A549 (cell line): Measurements from ENCODE around the gene RBFOX1. TPM values are rescaled to one million over a fixed set of nuclear protein-coding genes. Genes with fewer than 3 reads are reported as not detected.
A peak's percentile ranks its signal among the peaks of the same experiment; 100 is the strongest.

Experiments
- ATAC-seq, 2 experiments: fragments of 200-7000 bp in 1 of 2; fragments of >200 bp in 1 of 2; cut with Nextera tagmentation in 1 of 2; cut with Tn5 transposase in 1 of 2; 3 replicates each; pipeline versions ENCODE4 v1.8.0 to v1.9.1; 2018 to 2020; ENCODE audit warnings: mild to moderate bottlenecking in 1 of 2, moderate library complexity in 1 of 2
- CTCF ChIA-PET: fragments of 300-600 bp; sonication (Branson Sonifier 250); formaldehyde crosslinking; extraction: SDS; loops from one replicate; lab custom pipeline; 2021; ENCODE audit warnings: antibody characterized with exemption, inconsistent platforms; lab: Yijun Ruan, JAX
- POLR2A ChIA-PET: fragments of 350-600 bp; formaldehyde crosslinking; extraction: SDS; loops from one replicate; lab custom pipeline; 2021; ENCODE audit warnings: antibody characterized with exemption, inconsistent platforms; lab: Yijun Ruan, JAX
- DNase-seq, 2 experiments: peaks; one replicate each; pipeline versions ENCODE4 v3.0.0 to v3.0.0-alpha.2; 2011 to 2016; ENCODE audit warnings: low read depth in 1 of 2, low spot score in 1 of 2
- FAIRE-seq: peaks from 2 replicates; lab custom pipeline; 2011; peaks lifted over from hg19 to GRCh38; lab: Jason Lieb, UNC
- H3K27ac ChIP-seq, 2 experiments: fragments of >200 bp; sonication (Bioruptor Twin); formaldehyde crosslinking; 3 replicates each; pipeline ENCODE4 v1.5.1; 2016 to 2017
- H3K4me1 ChIP-seq: fragments of >200 bp; sonication (Bioruptor Twin); formaldehyde crosslinking; 3 replicates; pipeline ENCODE4 v1.6.1; 2016
- H3K4me2 ChIP-seq: fragments of >200 bp; sonication (Bioruptor Twin); formaldehyde crosslinking; 3 replicates; pipeline ENCODE4 v1.6.1; 2016
- H3K4me3 ChIP-seq: fragments of >200 bp; sonication (Bioruptor Twin); formaldehyde crosslinking; 3 replicates; pipeline ENCODE4 v1.5.1; 2016
- H3K9me3 ChIP-seq: fragments of >200 bp; sonication (Bioruptor Twin); formaldehyde crosslinking; 3 replicates; pipeline ENCODE4 v1.6.1; 2016
- CHD2 ChIP-seq: fragments of 150-350 bp; IDR thresholded peaks from 2 replicates; pipeline ENCODE4 v1.6.1; 2014; ENCODE audit warnings: low read length; ENCODE audit not compliant: partially characterized antibody
- CHD4 ChIP-seq: fragments of 200-600 bp; sonication (generic); IDR thresholded peaks from 2 replicates; pipeline ENCODE4 v1.6.1; 2016; ENCODE audit warnings: antibody characterized with exemption, mild to moderate bottlenecking, borderline replicate concordance
- EP300 ChIP-seq, 2 experiments: fragments of >200 bp; sonication (Bioruptor Twin); formaldehyde crosslinking; IDR thresholded peaks; 2 replicates in 1 of 2; 3 replicates in 1 of 2; pipeline ENCODE4 v1.6.1; 2016 to 2017
- ESRRA ChIP-seq: fragments of 150-350 bp; IDR thresholded peaks from 2 replicates; pipeline ENCODE4 v1.6.1; 2014; ENCODE audit warnings: mild to moderate bottlenecking, low read length, borderline replicate concordance
- FOSL2 ChIP-seq, 2 experiments: fragments of 450-650 bp in 1 of 2; fragments of >200 bp in 1 of 2; sonication (Bioruptor Twin) in 1 of 2; formaldehyde crosslinking; IDR thresholded peaks; 2 replicates each; pipeline versions ENCODE4 v1.5.0 to v1.6.1; 2016 to 2020; ENCODE audit warnings: mild to moderate bottlenecking in 1 of 2, moderate library complexity in 1 of 2
- GATA3 ChIP-seq: IDR thresholded peaks from 2 replicates; pipeline ENCODE4 v1.6.1; 2012; ENCODE audit warnings: borderline replicate concordance
- HDAC2 ChIP-seq: fragments of 200-600 bp; sonication (generic); IDR thresholded peaks from 2 replicates; pipeline ENCODE4 v1.6.1; 2016
- HEYL ChIP-seq: fragments of 250-450 bp; sonication (Bioruptor Pico); IDR thresholded peaks from 2 replicates; pipeline ENCODE4 v1.8.0; 2021; ENCODE audit warnings: mild to moderate bottlenecking, moderate library complexity
- HMGXB4 ChIP-seq: fragments of 250-450 bp; sonication (Bioruptor Pico); IDR thresholded peaks from 2 replicates; pipeline ENCODE4 v1.5.0; 2021; ENCODE audit warnings: mild to moderate bottlenecking, moderate library complexity, borderline replicate concordance
- MAFK ChIP-seq: fragments of 450-650 bp; IDR thresholded peaks from 2 replicates; pipeline ENCODE4 v1.6.1; 2014; ENCODE audit not compliant: partially characterized antibody
- NFE2L2 ChIP-seq: fragments of 150-350 bp; conservative IDR thresholded peaks from 2 replicates; pipeline ENCODE4 v1.6.1; 2014; ENCODE audit warnings: low read length
- NPAS2 ChIP-seq: fragments of 250-450 bp; sonication (Bioruptor Pico); IDR thresholded peaks from 2 replicates; pipeline ENCODE4 v1.8.0; 2022; ENCODE audit warnings: mild to moderate bottlenecking, moderate library complexity, borderline replicate concordance
- PHF8 ChIP-seq: fragments of 200-600 bp; sonication (generic); IDR thresholded peaks from 2 replicates; pipeline ENCODE4 v1.6.1; 2016; ENCODE audit warnings: low read depth, mild to moderate bottlenecking, antibody characterized with exemption, moderate library complexity, borderline replicate concordance
- POLR2AphosphoS2 ChIP-seq: conservative IDR thresholded peaks from 2 replicates; pipeline ENCODE4 v1.6.1; 2012; ENCODE audit warnings: low read length, improper control_type of control experiment, inconsistent platforms
- RAD21 ChIP-seq, 2 experiments: fragments of >200 bp in 1 of 2; sonication (Bioruptor Twin) in 1 of 2; formaldehyde crosslinking in 1 of 2; IDR thresholded peaks in 1 of 2; conservative IDR thresholded peaks in 1 of 2; 2 replicates in 1 of 2; 3 replicates in 1 of 2; pipeline ENCODE4 v1.6.1; 2012 to 2018; ENCODE audit warnings: inconsistent platforms in 1 of 2
- RCOR1 ChIP-seq: fragments of 150-350 bp; IDR thresholded peaks from 2 replicates; pipeline ENCODE4 v1.6.1; 2014; ENCODE audit warnings: antibody characterized with exemption, low read length, low read depth
- TFCP2L1 ChIP-seq: fragments of 250-450 bp; sonication (Bioruptor Pico); IDR thresholded peaks from 2 replicates; pipeline ENCODE4 v1.5.0; 2021; ENCODE audit warnings: mild to moderate bottlenecking
- ZNF302 ChIP-seq: fragments of 250-450 bp; sonication (Bioruptor Pico); IDR thresholded peaks from 2 replicates; pipeline ENCODE4 v1.9.0; 2021; ENCODE audit warnings: inconsistent platforms, mild to moderate bottlenecking, moderate library complexity
- whole genome bisulfite sequencing: methylation state at CpG from one replicate; pipeline ENCODE4 v1.1.6; 2017; ENCODE audit errors: missing lambda C conversion rate; 5-methylcytosine and 5-hydroxymethylcytosine counted together
- polyA plus RNA-seq, 4 experiments: library from polyadenylated mRNA; depleted of rRNA in 3 of 4; stranded (reverse); fragments of >200 nt; fragmentation: RNase III in 1 of 4; extraction: RNeasy Plus Mini Kit Qiagen cat#74134 plus additional on column Dnase treatment in 1 of 4; gene quantifications; 2 replicates in 3 of 4; 3 replicates in 1 of 4; pipeline ENCODE4 v1.2.3, GENCODE V29; 2011 to 2017
- TF ChIP-seq, protein P1 (sequence below): fragments of 250-450 bp; sonication (Bioruptor Pico); IDR thresholded peaks from 2 replicates; pipeline ENCODE4 v1.5.0; 2020; ENCODE audit warnings: low read depth, mild to moderate bottlenecking, moderate library complexity
- TF ChIP-seq, protein P2 (sequence below): fragments of >200 bp; sonication (Bioruptor Twin); formaldehyde crosslinking; IDR thresholded peaks from 3 replicates; pipeline ENCODE4 v1.6.1; 2016
- TF ChIP-seq, protein P3 (sequence below): fragments of >200 bp; sonication (Bioruptor Twin); formaldehyde crosslinking; IDR thresholded peaks from 3 replicates; pipeline ENCODE4 v1.5.1; 2016

RBFOX1 gene
- polyA plus RNA-seq, 2 of the 4 experiments (the other 2 are of a cell fraction): not detected

DNA sequence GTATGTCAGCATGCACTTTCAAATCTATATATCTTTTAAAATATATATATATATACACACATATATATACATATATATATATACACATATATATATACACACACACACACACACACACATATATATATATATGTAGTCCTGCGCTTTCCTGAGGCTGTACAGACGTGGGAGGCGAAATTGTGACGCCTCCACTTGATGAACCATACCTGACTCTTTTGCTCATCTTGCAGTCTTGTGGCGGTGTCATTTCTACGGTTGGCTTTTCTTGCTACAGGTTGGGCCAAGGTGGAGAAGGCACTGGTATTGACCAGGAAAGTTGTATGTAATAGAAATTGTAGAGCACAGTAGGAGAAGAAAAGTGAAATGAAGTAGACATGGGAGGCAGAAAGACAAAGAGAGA, 88.2 kb downstream of the RBFOX1 start:
- ATAC-seq: no peak
- TF ChIP-seq HDAC2 (no peak), CHD4 (no peak), RCOR1 (no peak), TFCP2L1 (CRISPR knock-in tag) (no peak), FOSL2 (IDR thresholded peaks at IDR 0.05) (no peak), FOSL2 (CRISPR knock-in tag; IDR thresholded peaks at IDR 0.05) (no peak), ESRRA (no peak), HEYL (CRISPR knock-in tag) (no peak), NFE2L2 (no peak), NPAS2 (CRISPR knock-in tag) (no peak), CHD2 (no peak), POLR2AphosphoS2 (no peak), HMGXB4 (CRISPR knock-in tag) (no peak), ZNF302 (CRISPR knock-in tag) (no peak), RAD21 (conservative IDR thresholded peaks at IDR 0.05 in 1 of 2, IDR thresholded peaks at IDR 0.05 in 1 of 2) (no peak)
- TF ChIP-seq, protein P1, sequence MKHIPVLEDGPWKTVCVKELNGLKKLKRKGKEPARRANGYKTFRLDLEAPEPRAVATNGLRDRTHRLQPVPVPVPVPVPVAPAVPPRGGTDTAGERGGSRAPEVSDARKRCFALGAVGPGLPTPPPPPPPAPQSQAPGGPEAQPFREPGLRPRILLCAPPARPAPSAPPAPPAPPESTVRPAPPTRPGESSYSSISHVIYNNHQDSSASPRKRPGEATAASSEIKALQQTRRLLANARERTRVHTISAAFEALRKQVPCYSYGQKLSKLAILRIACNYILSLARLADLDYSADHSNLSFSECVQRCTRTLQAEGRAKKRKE (CRISPR knock-in tag): no peak
- TF ChIP-seq, protein P2, sequence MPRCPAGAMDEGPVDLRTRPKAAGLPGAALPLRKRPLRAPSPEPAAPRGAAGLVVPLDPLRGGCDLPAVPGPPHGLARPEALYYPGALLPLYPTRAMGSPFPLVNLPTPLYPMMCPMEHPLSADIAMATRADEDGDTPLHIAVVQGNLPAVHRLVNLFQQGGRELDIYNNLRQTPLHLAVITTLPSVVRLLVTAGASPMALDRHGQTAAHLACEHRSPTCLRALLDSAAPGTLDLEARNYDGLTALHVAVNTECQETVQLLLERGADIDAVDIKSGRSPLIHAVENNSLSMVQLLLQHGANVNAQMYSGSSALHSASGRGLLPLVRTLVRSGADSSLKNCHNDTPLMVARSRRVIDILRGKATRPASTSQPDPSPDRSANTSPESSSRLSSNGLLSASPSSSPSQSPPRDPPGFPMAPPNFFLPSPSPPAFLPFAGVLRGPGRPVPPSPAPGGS: no peak
- H3K4me2 ChIP-seq: no peak overlapping the region
- no peak for FAIRE-seq
- ChIA-PET POLR2A (no interaction called here), CTCF (no interaction called here)
- 19% methylated on average over 6 of the region's 6 CpGs for WGBS
- DNase-seq: no peak
- H3K4me3 ChIP-seq: no peak overlapping the region
- H3K9me3 ChIP-seq: no peaks in the 10 kb centered on the region
- no peaks in the 10 kb centered on the region for H3K4me1 ChIP-seq
- no peak overlapping the region for H3K27ac ChIP-seq

DNA sequence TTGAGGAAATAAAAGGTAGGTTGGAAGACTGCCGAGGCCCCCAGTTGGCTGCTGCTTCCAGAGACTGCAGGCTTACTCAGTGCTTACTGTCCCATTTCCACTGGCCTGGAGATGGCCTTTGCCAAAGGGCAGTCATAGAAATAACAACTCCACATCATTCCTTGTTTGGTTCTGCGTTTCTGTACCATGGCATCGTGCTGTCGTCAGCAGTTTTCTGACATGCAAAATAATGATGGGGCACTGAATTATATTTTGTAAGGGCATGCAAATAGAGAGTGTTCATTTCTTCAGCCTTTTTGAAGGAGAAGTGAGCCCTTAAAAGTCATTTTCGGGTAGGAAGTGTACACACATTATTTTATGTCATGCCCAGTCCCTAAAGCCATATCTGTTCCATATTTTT, 88.9 kb downstream of the RBFOX1 start:
- CTCF ChIA-PET: no interaction called here
- H3K4me1 ChIP-seq: no peaks in the 10 kb centered on the region
- H3K27ac ChIP-seq: no peak overlapping the region
- POLR2A ChIA-PET: no interaction called here
- FAIRE-seq (no peak), DNase-seq (no peak), ATAC-seq (no peak)
- WGBS: 9% methylated on average over 5 of the region's 5 CpGs
- no peak overlapping the region for H3K4me2 ChIP-seq
- TF ChIP-seq GATA3: no peak
- no peak for TF ChIP-seq FOSL2 (IDR thresholded peaks at IDR 0.05)
- TF ChIP-seq FOSL2 (CRISPR knock-in tag; IDR thresholded peaks at IDR 0.05): no peak
- TF ChIP-seq MAFK: peak; percentile 74
- TF ChIP-seq, protein P3, sequence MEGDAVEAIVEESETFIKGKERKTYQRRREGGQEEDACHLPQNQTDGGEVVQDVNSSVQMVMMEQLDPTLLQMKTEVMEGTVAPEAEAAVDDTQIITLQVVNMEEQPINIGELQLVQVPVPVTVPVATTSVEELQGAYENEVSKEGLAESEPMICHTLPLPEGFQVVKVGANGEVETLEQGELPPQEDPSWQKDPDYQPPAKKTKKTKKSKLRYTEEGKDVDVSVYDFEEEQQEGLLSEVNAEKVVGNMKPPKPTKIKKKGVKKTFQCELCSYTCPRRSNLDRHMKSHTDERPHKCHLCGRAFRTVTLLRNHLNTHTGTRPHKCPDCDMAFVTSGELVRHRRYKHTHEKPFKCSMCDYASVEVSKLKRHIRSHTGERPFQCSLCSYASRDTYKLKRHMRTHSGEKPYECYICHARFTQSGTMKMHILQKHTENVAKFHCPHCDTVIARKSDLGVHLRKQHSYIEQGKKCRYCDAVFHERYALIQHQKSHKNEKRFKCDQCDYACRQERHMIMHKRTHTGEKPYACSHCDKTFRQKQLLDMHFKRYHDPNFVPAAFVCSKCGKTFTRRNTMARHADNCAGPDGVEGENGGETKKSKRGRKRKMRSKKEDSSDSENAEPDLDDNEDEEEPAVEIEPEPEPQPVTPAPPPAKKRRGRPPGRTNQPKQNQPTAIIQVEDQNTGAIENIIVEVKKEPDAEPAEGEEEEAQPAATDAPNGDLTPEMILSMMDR: no peak
- TF ChIP-seq PHF8: no peak
- no peak for TF ChIP-seq HDAC2
- TF ChIP-seq EP300 (IDR thresholded peaks at IDR 0.05): no peak
- H3K9me3 ChIP-seq: no peaks in the 10 kb centered on the region
- H3K4me3 ChIP-seq: no peak overlapping the region
